Measurements from ENCODE around the gene ZMYND12. TPM values are rescaled to one million over a fixed set of nuclear protein-coding genes. Genes with fewer than 3 reads are reported as not detected.
"Not testable (repeated sequence)": the region's sequence is repeated elsewhere in the genome, so short reads cannot be mapped to it uniquely, and the experiment has no call there.

The ZMYND12 gene
- total RNA-seq, result 1 to 10 TPM in 1 of 4 donors, under 1 TPM in 3; 0.52 to 3.0 (median 0.76) TPM

- Histone ChIP-seq H3K27me3 (no peaks in the 10 kb centered on the region), H3K27ac (peak within 1 kb of the TSS; percentile 94), H3K4me3 (peak within 1 kb of the TSS; percentile 90), H3K36me3 (peaks cover 24% of the 10 kb centered on the region), H3K4me1 (peaks cover 26% of the 10 kb centered on the region), H3K9me3 (no peaks in the 10 kb centered on the region)
- peak; percentile 91 to 93 for DNase-seq (ENCODE audit: low spot score in 2 of 2)
- TF ChIP-seq POLR2AphosphoS5 (IDR thresholded peaks at IDR 0.05) (peak; percentile 29 to 83 (median 73)), POLR2A (IDR thresholded peaks at IDR 0.05) (peak in 1 of 2 donors; percentile 79), EP300 (IDR thresholded peaks at IDR 0.05) (no peak), CTCF (IDR thresholded peaks at IDR 0.05) (peak; percentile 13 to 19)
- under 1% methylated on average over 63 of the region's 66 CpGs for WGBS
Observed at GRCh38 chr1:42456010-42456753, at the start of gene ZMYND12, which contains the start of gene PPCS. TSS of gene ZMYND12 (minus strand) at chr1:42456022. CDS start at chr1:42455997, 25 bp downstream. TSS of gene PPCS (plus strand) at chr1:42456543. CDS start at chr1:42456566, 23 bp downstream.

GRCh38 chr1:42504535-42505128, 48.8 kb upstream of the ZMYND12 start:
- H3K36me3 ChIP-seq, result peaks cover 8% of the 10 kb centered on the region
- no peak for DNase-seq (ENCODE audit: low spot score in 2 of 2)
- 96% methylated on average over 2 of the region's 2 CpGs for whole genome bisulfite sequencing
- H3K4me1 ChIP-seq, result no peaks in the 10 kb centered on the region
- no peaks in the 10 kb centered on the region for H3K27me3 ChIP-seq
- no peak overlapping the region for H3K27ac ChIP-seq
- no peak for TF ChIP-seq CTCF (IDR thresholded peaks at IDR 0.05)
- no peak for TF ChIP-seq EP300 (IDR thresholded peaks at IDR 0.05)
- TF ChIP-seq POLR2A (IDR thresholded peaks at IDR 0.05), result no peak
- TF ChIP-seq POLR2AphosphoS5 (IDR thresholded peaks at IDR 0.05), result no peak
- H3K4me3 ChIP-seq, result no peak overlapping the region
- peaks cover 14% of the 10 kb centered on the region for H3K9me3 ChIP-seq

- peaks cover 20% of the 10 kb centered on the region for H3K36me3 ChIP-seq
- WGBS, result 92% methylated on average over 11 of the region's 11 CpGs
- H3K4me1 ChIP-seq; H3K27me3 ChIP-seq; H3K4me3 ChIP-seq; DNase-seq (ENCODE audit: low spot score in 2 of 2); H3K27ac ChIP-seq: not testable (repeated sequence)
- peaks cover 14% of the 10 kb centered on the region for H3K9me3 ChIP-seq
Observed at GRCh38 chr1:42502031-42502430, 46.2 kb upstream of the ZMYND12 start.

GRCh38 chr1:42490237-42490636, 34.4 kb upstream of the ZMYND12 start:
- no peaks in the 10 kb centered on the region for H3K27me3 ChIP-seq
- no peak for TF ChIP-seq POLR2A (IDR thresholded peaks at IDR 0.05)
- no peak for TF ChIP-seq POLR2AphosphoS5 (IDR thresholded peaks at IDR 0.05)
- no peak for TF ChIP-seq EP300 (IDR thresholded peaks at IDR 0.05)
- TF ChIP-seq CTCF (IDR thresholded peaks at IDR 0.05), result no peak
- DNase-seq (ENCODE audit: low spot score in 2 of 2), result no peak
- no peaks in the 10 kb centered on the region for H3K4me1 ChIP-seq
- no peaks in the 10 kb centered on the region for H3K9me3 ChIP-seq
- 96% methylated on average over 3 of the region's 3 CpGs for WGBS
- H3K4me3 ChIP-seq, result no peak overlapping the region
- no peak overlapping the region for H3K27ac ChIP-seq
- no peaks in the 10 kb centered on the region for H3K36me3 ChIP-seq

- DNase-seq (ENCODE audit: low spot score in 2 of 2), result no peak
- Histone ChIP-seq H3K36me3 (peaks cover 14% of the 10 kb centered on the region), H3K4me1 (no peaks in the 10 kb centered on the region), H3K4me3 (no peak overlapping the region), H3K27me3 (no peaks in the 10 kb centered on the region), H3K9me3 (no peaks in the 10 kb centered on the region), H3K27ac (no peak overlapping the region)
- TF ChIP-seq POLR2A (IDR thresholded peaks at IDR 0.05) (no peak), POLR2AphosphoS5 (IDR thresholded peaks at IDR 0.05) (no peak)
- 73% methylated on average over 2 of the region's 2 CpGs for WGBS
Observed at GRCh38 chr1:42484382-42484781, 28.6 kb upstream of the ZMYND12 start.

- DNase-seq (ENCODE audit: low spot score in 2 of 2), result no peak
- no peak for TF ChIP-seq CTCF (IDR thresholded peaks at IDR 0.05)
- no peak for TF ChIP-seq EP300 (IDR thresholded peaks at IDR 0.05)
- TF ChIP-seq POLR2AphosphoS5 (IDR thresholded peaks at IDR 0.05), result no peak
- no peak for TF ChIP-seq POLR2A (IDR thresholded peaks at IDR 0.05)
- H3K9me3 ChIP-seq, result no peaks in the 10 kb centered on the region
- H3K36me3 ChIP-seq, result peaks cover 14% of the 10 kb centered on the region
- 90% methylated on average over 2 of the region's 2 CpGs for whole genome bisulfite sequencing
- H3K4me1 ChIP-seq, result no peaks in the 10 kb centered on the region
- H3K4me3 ChIP-seq, result no peak overlapping the region
- no peak overlapping the region for H3K27ac ChIP-seq
- no peaks in the 10 kb centered on the region for H3K27me3 ChIP-seq
Observed at GRCh38 chr1:42482635-42483153, 26.9 kb upstream of the ZMYND12 start.
